ENCODE data around the gene FBXL13. TPM values are rescaled to one million over a fixed set of nuclear protein-coding genes. Genes with fewer than 3 reads are reported as not detected.
"Not testable (repeated sequence)": the region's sequence is repeated elsewhere in the genome, so short reads cannot be mapped to it uniquely, and the experiment has no call there.

The FBXL13 gene
- total RNA-seq, 1 donor = 1.3 TPM

GRCh38 chr7:103031024-103031423 is 43.6 kb downstream of the FBXL13 start:
- DNase-seq (ENCODE audit: low read depth in 2 of 3, low spot score in 2 of 3) = no peak

GRCh38 chr7:103025341-103025740 is 49.3 kb downstream of the FBXL13 start:
- peak in 2 of 3 donors; percentile 75 to 95 for DNase-seq (ENCODE audit: low read depth in 2 of 3, low spot score in 2 of 3)

- DNase-seq (ENCODE audit: low read depth in 2 of 3, low spot score in 2 of 3) = not testable (repeated sequence)
Measured at GRCh38 chr7:103023578-103023977, 51.0 kb downstream of the FBXL13 start.

- not testable (repeated sequence) for DNase-seq (ENCODE audit: low read depth in 2 of 3, low spot score in 2 of 3)
Measured at GRCh38 chr7:103021490-103021889, 53.1 kb downstream of the FBXL13 start.

- not testable (repeated sequence) for DNase-seq (ENCODE audit: low read depth in 2 of 3, low spot score in 2 of 3)
Measured at GRCh38 chr7:103020876-103021275, 53.7 kb downstream of the FBXL13 start.

- DNase-seq (ENCODE audit: low read depth in 2 of 3, low spot score in 2 of 3) = not testable (repeated sequence)
Measured at GRCh38 chr7:103018295-103018694, 56.3 kb downstream of the FBXL13 start.

GRCh38 chr7:103011650-103012049 is 62.9 kb downstream of the FBXL13 start:
- no peak for DNase-seq (ENCODE audit: low read depth in 2 of 3, low spot score in 2 of 3)

- DNase-seq (ENCODE audit: low read depth in 2 of 3, low spot score in 2 of 3) = peak in 2 of 3 donors; percentile 42 to 65
Measured at GRCh38 chr7:103010211-103010610, 64.4 kb downstream of the FBXL13 start.

- DNase-seq (ENCODE audit: low read depth in 2 of 3, low spot score in 2 of 3) = peak in 2 of 3 donors; percentile 81 to 94
Measured at GRCh38 chr7:103009466-103010185, 65.0 kb downstream of the FBXL13 start.

- DNase-seq (ENCODE audit: low read depth in 2 of 3, low spot score in 2 of 3) = peak in 1 of 3 donors; percentile 41
Measured at GRCh38 chr7:103003004-103003403, 71.6 kb downstream of the FBXL13 start.

GRCh38 chr7:103001210-103001609 is 73.4 kb downstream of the FBXL13 start:
- no peak for DNase-seq (ENCODE audit: low read depth in 2 of 3, low spot score in 2 of 3)

GRCh38 chr7:102996957-102997356 is 77.6 kb downstream of the FBXL13 start:
- DNase-seq (ENCODE audit: low read depth in 2 of 3, low spot score in 2 of 3) = no peak

GRCh38 chr7:102995609-102996008 is 79.0 kb downstream of the FBXL13 start:
- not testable (repeated sequence) for DNase-seq (ENCODE audit: low read depth in 2 of 3, low spot score in 2 of 3)

- no peak for DNase-seq (ENCODE audit: low read depth in 2 of 3, low spot score in 2 of 3)
Measured at GRCh38 chr7:102994567-102994966, 80.0 kb downstream of the FBXL13 start.

- no peak for DNase-seq (ENCODE audit: low read depth in 2 of 3, low spot score in 2 of 3)
Measured at GRCh38 chr7:102993718-102994029, 80.9 kb downstream of the FBXL13 start.

- peak in 1 of 3 donors; percentile 50 for DNase-seq (ENCODE audit: low read depth in 2 of 3, low spot score in 2 of 3)
Measured at GRCh38 chr7:102992938-102993717, 81.5 kb downstream of the FBXL13 start.

- DNase-seq (ENCODE audit: low read depth in 2 of 3, low spot score in 2 of 3) = no peak
Measured at GRCh38 chr7:102992509-102992937, 82.1 kb downstream of the FBXL13 start.

GRCh38 chr7:102991540-102992214 is 82.9 kb downstream of the FBXL13 start:
- DNase-seq (ENCODE audit: low read depth in 2 of 3, low spot score in 2 of 3) = peak in 1 of 3 donors; percentile 35

GRCh38 chr7:102991077-102991539 is 83.5 kb downstream of the FBXL13 start:
- no peak for DNase-seq (ENCODE audit: low read depth in 2 of 3, low spot score in 2 of 3)

- no peak for DNase-seq (ENCODE audit: low read depth in 2 of 3, low spot score in 2 of 3)
Measured at GRCh38 chr7:102990642-102991041, 84.0 kb downstream of the FBXL13 start.

Data from hematopoietic multipotent progenitor cell (in vitro differentiated cells).